HepG2 (cell line): ENCODE measurements around the gene GADL1.

Experiments
- HOXA3 ChIP-seq: sonication (generic); formaldehyde crosslinking; IDR thresholded peaks from 2 replicates; pipeline ENCODE4 v1.5.0; 2020; ENCODE audit warnings: missing genetic modification reagents
- SCMH1 ChIP-seq: sonication (generic); formaldehyde crosslinking; IDR thresholded peaks from 2 replicates; pipeline ENCODE4 v1.9.0; 2021; ENCODE audit warnings: missing genetic modification reagents, mild to moderate bottlenecking, borderline replicate concordance
- TAF15 ChIP-seq: fragments of 200-400 bp; formaldehyde crosslinking; IDR thresholded peaks from one replicate; pipeline ENCODE4 v1.6.1; 2018; ENCODE audit warnings: mild to moderate bottlenecking, low read depth, low read length; ENCODE audit not compliant: poor library complexity, severe bottlenecking
- ZFX ChIP-seq: sonication (generic); formaldehyde crosslinking; IDR thresholded peaks from 2 replicates; pipeline ENCODE4 v1.4.0; 2020; ENCODE audit warnings: mild to moderate bottlenecking, low read depth, missing genetic modification reagents, moderate library complexity
- TF ChIP-seq, protein P1 (sequence below): sonication (generic); formaldehyde crosslinking; conservative IDR thresholded peaks from 2 replicates; pipeline ENCODE4 v1.8.1; 2023; ENCODE audit warnings: missing genetic modification reagents
- TF ChIP-seq, protein P2 (sequence below): sonication (generic); formaldehyde crosslinking; IDR thresholded peaks from 2 replicates; pipeline ENCODE4 v1.5.0; 2020; ENCODE audit warnings: missing genetic modification reagents, mild to moderate bottlenecking, borderline replicate concordance
- TF ChIP-seq, protein P3 (sequence below): sonication (generic); formaldehyde crosslinking; IDR thresholded peaks from 2 replicates; pipeline ENCODE4 v1.5.0; 2020; ENCODE audit warnings: missing genetic modification reagents

DNA sequence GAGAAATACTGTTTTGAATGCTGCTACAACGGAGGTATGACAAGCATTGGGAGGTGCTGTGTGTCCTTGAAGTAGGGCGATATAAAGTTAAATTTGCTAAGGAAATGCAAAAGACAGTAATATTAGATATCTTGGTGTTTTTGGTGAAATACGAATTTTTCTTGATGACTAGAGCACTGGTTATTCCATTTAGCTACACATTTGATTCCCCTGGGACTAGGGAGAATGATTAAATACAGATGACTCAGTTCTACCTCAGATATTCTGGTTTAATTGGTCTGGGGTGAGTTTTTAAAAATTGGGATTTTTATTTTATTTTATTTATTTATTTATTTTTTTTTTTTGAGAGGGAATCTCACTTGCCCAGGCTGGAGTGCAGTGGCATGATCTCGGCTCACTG is 18.7 kb upstream of the GADL1 start:
- no peak for TF ChIP-seq TAF15
- TF ChIP-seq, protein P1, sequence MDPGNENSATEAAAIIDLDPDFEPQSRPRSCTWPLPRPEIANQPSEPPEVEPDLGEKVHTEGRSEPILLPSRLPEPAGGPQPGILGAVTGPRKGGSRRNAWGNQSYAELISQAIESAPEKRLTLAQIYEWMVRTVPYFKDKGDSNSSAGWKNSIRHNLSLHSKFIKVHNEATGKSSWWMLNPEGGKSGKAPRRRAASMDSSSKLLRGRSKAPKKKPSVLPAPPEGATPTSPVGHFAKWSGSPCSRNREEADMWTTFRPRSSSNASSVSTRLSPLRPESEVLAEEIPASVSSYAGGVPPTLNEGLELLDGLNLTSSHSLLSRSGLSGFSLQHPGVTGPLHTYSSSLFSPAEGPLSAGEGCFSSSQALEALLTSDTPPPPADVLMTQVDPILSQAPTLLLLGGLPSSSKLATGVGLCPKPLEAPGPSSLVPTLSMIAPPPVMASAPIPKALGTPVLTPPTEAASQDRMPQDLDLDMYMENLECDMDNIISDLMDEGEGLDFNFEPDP (CRISPR knock-in tag), result no peak
- TF ChIP-seq, protein P2, sequence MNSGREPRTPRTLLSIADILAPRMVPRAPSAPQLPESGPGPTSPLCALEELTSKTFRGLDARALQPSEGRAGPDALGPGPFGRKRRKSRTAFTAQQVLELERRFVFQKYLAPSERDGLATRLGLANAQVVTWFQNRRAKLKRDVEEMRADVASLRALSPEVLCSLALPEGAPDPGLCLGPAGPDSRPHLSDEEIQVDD, result no peak
- TF ChIP-seq, protein P3, sequence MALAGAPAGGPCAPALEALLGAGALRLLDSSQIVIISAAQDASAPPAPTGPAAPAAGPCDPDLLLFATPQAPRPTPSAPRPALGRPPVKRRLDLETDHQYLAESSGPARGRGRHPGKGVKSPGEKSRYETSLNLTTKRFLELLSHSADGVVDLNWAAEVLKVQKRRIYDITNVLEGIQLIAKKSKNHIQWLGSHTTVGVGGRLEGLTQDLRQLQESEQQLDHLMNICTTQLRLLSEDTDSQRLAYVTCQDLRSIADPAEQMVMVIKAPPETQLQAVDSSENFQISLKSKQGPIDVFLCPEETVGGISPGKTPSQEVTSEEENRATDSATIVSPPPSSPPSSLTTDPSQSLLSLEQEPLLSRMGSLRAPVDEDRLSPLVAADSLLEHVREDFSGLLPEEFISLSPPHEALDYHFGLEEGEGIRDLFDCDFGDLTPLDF (CRISPR knock-in tag), result no peak
- no peak for TF ChIP-seq SCMH1 (CRISPR knock-in tag)
- TF ChIP-seq ZFX (CRISPR knock-in tag), result no peak
- no peak for TF ChIP-seq HOXA3 (CRISPR knock-in tag)
